ENCODE measurements around the gene VPS35. TPM values are rescaled to one million over a fixed set of nuclear protein-coding genes. Genes with fewer than 3 reads are reported as not detected.

Gene VPS35
- total RNA-seq, 1 experiment from 2014 or later, result 70.4 TPM

DNA sequence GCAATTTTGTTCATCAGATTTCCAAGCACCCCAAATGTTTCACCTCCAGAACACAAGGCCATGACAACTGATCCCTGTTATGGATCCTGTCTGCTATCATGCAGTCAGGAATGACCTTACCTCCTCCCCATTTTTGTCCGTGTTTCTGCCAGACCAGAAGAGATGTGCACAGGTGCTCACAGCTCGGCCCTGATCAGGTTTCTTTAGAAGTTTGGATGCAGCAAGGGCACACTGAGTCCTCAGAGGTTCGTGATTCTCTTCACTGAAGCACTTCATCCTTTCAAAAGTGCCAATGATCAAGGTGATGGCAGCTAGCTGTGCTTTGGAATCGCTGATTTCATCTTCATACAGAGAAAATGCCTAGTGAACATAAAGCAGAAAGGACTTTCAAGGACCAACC is 26.9 kb downstream of the VPS35 start:
- no CpG with 5 or more reads among the region's 4 CpGs for WGBS (ENCODE audit: extremely low coverage, insufficient read length, low lambda C conversion rate)
- no peak overlapping the region for H3K4me3 Mint-ChIP-seq
- Histone ChIP-seq H3K79me1 (ENCODE audit: insufficient read depth, low read depth, low read length, poor library complexity, severe bottlenecking) (no peaks in the 10 kb centered on the region), H2BK15ac (ENCODE audit: low read depth, low read length) (no peak overlapping the region), H3K4me2 (ENCODE audit: insufficient read depth, insufficient read length, low read length) (no peak overlapping the region), H3K27me3 (ENCODE audit: insufficient read depth, low read length) (no peaks in the 10 kb centered on the region), H2AFZ (ENCODE audit: low read length) (no peak overlapping the region), H2AK5ac (ENCODE audit: insufficient read length, low read length) (no peak overlapping the region), H2BK5ac (ENCODE audit: insufficient read length, low read length) (no peak overlapping the region), H3K56ac (ENCODE audit: insufficient read length, low read depth, low read length) (no peak overlapping the region), H4K8ac (replicated peaks; ENCODE audit: insufficient read length, low read depth, low read length) (no peak overlapping the region), H3K14ac (ENCODE audit: insufficient read depth, low read length) (no peak overlapping the region), H3K18ac (ENCODE audit: insufficient read length, low read depth, low read length) (no peak overlapping the region), H3K79me2 (ENCODE audit: insufficient read depth, low read length) (no peaks in the 10 kb centered on the region), H3K23ac (ENCODE audit: insufficient read length, low read depth, low read length) (no peak overlapping the region), H2BK20ac (ENCODE audit: low read depth, low read length, poor library complexity, severe bottlenecking) (no peak overlapping the region), H3K9me3 (ENCODE audit: control insufficient read depth, low read depth, low read length) (no peaks in the 10 kb centered on the region), H4K91ac (ENCODE audit: insufficient read length, low read depth, low read length) (no peak overlapping the region), H2BK120ac (ENCODE audit: low read depth, low read length, poor library complexity, severe bottlenecking) (no peak overlapping the region), H4K20me1 (ENCODE audit: control insufficient read depth, insufficient read depth, insufficient read length) (no peaks in the 10 kb centered on the region), H3K4me1 (ENCODE audit: insufficient read depth, low read length) (no peaks in the 10 kb centered on the region), H3K27ac (ENCODE audit: insufficient read length, low read depth, low read length) (no peak overlapping the region), H3K23me2 (ENCODE audit: insufficient read length, low read depth, low read length, poor library complexity, severe bottlenecking) (no peaks in the 10 kb centered on the region), H4K5ac (ENCODE audit: insufficient read length, low read depth, low read length) (no peak overlapping the region), H3K9ac (ENCODE audit: extremely low read depth, insufficient read length, low read length) (no peak overlapping the region), H3K4ac (ENCODE audit: low read depth, low read length) (no peak overlapping the region), H3T11ph (ENCODE audit: low read length) (no peak overlapping the region), H2BK12ac (ENCODE audit: insufficient read length, low read depth, low read length) (no peak overlapping the region)
- no peaks in the 10 kb centered on the region for H3K9me3 Mint-ChIP-seq
- DNase-seq, result no peak
- H3K4me1 Mint-ChIP-seq, result no peaks in the 10 kb centered on the region
- TF ChIP-seq, protein P1, sequence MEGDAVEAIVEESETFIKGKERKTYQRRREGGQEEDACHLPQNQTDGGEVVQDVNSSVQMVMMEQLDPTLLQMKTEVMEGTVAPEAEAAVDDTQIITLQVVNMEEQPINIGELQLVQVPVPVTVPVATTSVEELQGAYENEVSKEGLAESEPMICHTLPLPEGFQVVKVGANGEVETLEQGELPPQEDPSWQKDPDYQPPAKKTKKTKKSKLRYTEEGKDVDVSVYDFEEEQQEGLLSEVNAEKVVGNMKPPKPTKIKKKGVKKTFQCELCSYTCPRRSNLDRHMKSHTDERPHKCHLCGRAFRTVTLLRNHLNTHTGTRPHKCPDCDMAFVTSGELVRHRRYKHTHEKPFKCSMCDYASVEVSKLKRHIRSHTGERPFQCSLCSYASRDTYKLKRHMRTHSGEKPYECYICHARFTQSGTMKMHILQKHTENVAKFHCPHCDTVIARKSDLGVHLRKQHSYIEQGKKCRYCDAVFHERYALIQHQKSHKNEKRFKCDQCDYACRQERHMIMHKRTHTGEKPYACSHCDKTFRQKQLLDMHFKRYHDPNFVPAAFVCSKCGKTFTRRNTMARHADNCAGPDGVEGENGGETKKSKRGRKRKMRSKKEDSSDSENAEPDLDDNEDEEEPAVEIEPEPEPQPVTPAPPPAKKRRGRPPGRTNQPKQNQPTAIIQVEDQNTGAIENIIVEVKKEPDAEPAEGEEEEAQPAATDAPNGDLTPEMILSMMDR (conservative IDR thresholded peaks at IDR 0.05), result no peak
- no peaks in the 10 kb centered on the region for H3K27me3 Mint-ChIP-seq (ENCODE audit: low read depth)
- H3K36me3 Mint-ChIP-seq (ENCODE audit: insufficient read depth in 1 of 3, low read depth in 3 of 3), result peaks cover 28 to 74% (median 61%) of the 10 kb centered on the region in 3 experiments
- H3K27ac Mint-ChIP-seq, result peak overlapping the region in 1 of 3 experiments; percentile 28; a peak in 1 of 7 replicates
